HG03060 (cell line): Measurements from ENCODE around the gene RPN2.

Experiments
- ATAC-seq: cut with Tn5 transposase; IDR thresholded peaks from one replicate; pipeline ENCODE4 v1.9.1; 2021; ENCODE audit warnings: low read depth, moderate number of reproducible peaks; ENCODE audit not compliant: unreplicated experiment

Gene RPN2

GRCh38 chr20:37209193-37209592, 30.1 kb downstream of the RPN2 start:
- no peak for ATAC-seq

- ATAC-seq, result no peak
These were observed 30.7 kb downstream of the RPN2 start for GRCh38 chr20:37209661-37210314.

GRCh38 chr20:37218441-37218840, 39.3 kb downstream of the RPN2 start:
- ATAC-seq, result no peak

- no peak for ATAC-seq
These were observed 39.8 kb downstream of the RPN2 start for GRCh38 chr20:37218976-37219375.

GRCh38 chr20:37219751-37220668, 40.9 kb downstream of the RPN2 start:
- no peak for ATAC-seq

GRCh38 chr20:37220731-37221130, 41.6 kb downstream of the RPN2 start:
- ATAC-seq, result no peak

- no peak for ATAC-seq
These were observed 43.0 kb downstream of the RPN2 start for GRCh38 chr20:37222086-37222485.

- ATAC-seq, result no peak
These were observed 43.9 kb downstream of the RPN2 start for GRCh38 chr20:37223053-37223452.

GRCh38 chr20:37225146-37225545, 46.0 kb downstream of the RPN2 start:
- no peak for ATAC-seq

GRCh38 chr20:37226889-37227288, 47.8 kb downstream of the RPN2 start:
- ATAC-seq, result no peak

- no peak for ATAC-seq
These were observed 49.0 kb downstream of the RPN2 start for GRCh38 chr20:37228082-37228481.

GRCh38 chr20:37228656-37229055, 49.5 kb downstream of the RPN2 start:
- no peak for ATAC-seq

- ATAC-seq, result no peak
These were observed 50.2 kb downstream of the RPN2 start for GRCh38 chr20:37229357-37229756.

- ATAC-seq, result no peak
These were observed 51.1 kb downstream of the RPN2 start for GRCh38 chr20:37230200-37230599.

- ATAC-seq, result no peak
These were observed 53.0 kb downstream of the RPN2 start for GRCh38 chr20:37231947-37232630.

GRCh38 chr20:37233548-37234253, 54.6 kb downstream of the RPN2 start:
- no peak for ATAC-seq

GRCh38 chr20:37234254-37234581, 55.1 kb downstream of the RPN2 start:
- ATAC-seq, result no peak

- no peak for ATAC-seq
These were observed 55.9 kb downstream of the RPN2 start for GRCh38 chr20:37235065-37235464.

GRCh38 chr20:37236462-37236861, 57.3 kb downstream of the RPN2 start:
- ATAC-seq, result no peak

- ATAC-seq, result no peak
These were observed 58.5 kb downstream of the RPN2 start for GRCh38 chr20:37237656-37238055.

GRCh38 chr20:37238426-37238825, 59.3 kb downstream of the RPN2 start:
- no peak for ATAC-seq
